Measurements from ENCODE around the gene TAS2R43. TPM values are rescaled to one million over a fixed set of nuclear protein-coding genes. Genes with fewer than 3 reads are reported as not detected.

The TAS2R43 gene
- total RNA-seq, 1 experiment from 2014 or later = 0.48 TPM

GRCh38 chr12:11106288-11106687 lies 14.2 kb upstream of the TAS2R43 start:
- WGBS (ENCODE audit: extremely low coverage, insufficient read length, low lambda C conversion rate) = no CpG with 5 or more reads among the region's 2 CpGs
- Histone ChIP-seq H3K79me2 (ENCODE audit: insufficient read depth, low read length) (no peaks in the 10 kb centered on the region; the same call in 1 of the 2 replicates), H3K23ac (ENCODE audit: insufficient read length, low read depth, low read length) (no peak overlapping the region), H4K8ac (replicated peaks; ENCODE audit: insufficient read length, low read depth, low read length) (no peak overlapping the region), H4K91ac (ENCODE audit: insufficient read length, low read depth, low read length) (no peak overlapping the region), H3K56ac (ENCODE audit: insufficient read length, low read depth, low read length) (no peak overlapping the region), H3K14ac (ENCODE audit: insufficient read depth, low read length) (no peak overlapping the region), H3K27me3 (ENCODE audit: insufficient read depth, low read length) (no peaks in the 10 kb centered on the region), H2BK12ac (ENCODE audit: insufficient read length, low read depth, low read length) (no peak overlapping the region), H3K4me1 (ENCODE audit: insufficient read depth, low read length) (no peaks in the 10 kb centered on the region), H3T11ph (ENCODE audit: low read length) (no peak overlapping the region), H2BK15ac (ENCODE audit: low read depth, low read length) (no peak overlapping the region), H3K9me3 (ENCODE audit: control insufficient read depth, low read depth, low read length) (no peaks in the 10 kb centered on the region), H2BK20ac (ENCODE audit: low read depth, low read length, poor library complexity, severe bottlenecking) (no peak overlapping the region), H2AK5ac (ENCODE audit: insufficient read length, low read length) (no peak overlapping the region), H3K18ac (ENCODE audit: insufficient read length, low read depth, low read length) (no peak overlapping the region), H3K4me2 (ENCODE audit: insufficient read depth, insufficient read length, low read length) (no peak overlapping the region), H3K4ac (ENCODE audit: low read depth, low read length) (no peak overlapping the region), H4K5ac (ENCODE audit: insufficient read length, low read depth, low read length) (no peak overlapping the region), H3K9ac (ENCODE audit: extremely low read depth, insufficient read length, low read length) (no peak overlapping the region), H4K20me1 (ENCODE audit: control insufficient read depth, insufficient read depth, insufficient read length) (no peaks in the 10 kb centered on the region), H3K27ac (ENCODE audit: insufficient read length, low read depth, low read length) (no peak overlapping the region), H2AFZ (ENCODE audit: low read length) (no peak overlapping the region), H3K23me2 (ENCODE audit: insufficient read length, low read depth, low read length, poor library complexity, severe bottlenecking) (no peaks in the 10 kb centered on the region), H2BK120ac (ENCODE audit: low read depth, low read length, poor library complexity, severe bottlenecking) (no peak overlapping the region), H3K79me1 (ENCODE audit: insufficient read depth, low read depth, low read length, poor library complexity, severe bottlenecking) (no peaks in the 10 kb centered on the region), H2BK5ac (ENCODE audit: insufficient read length, low read length) (no peak overlapping the region)
- Mint-ChIP-seq H3K27ac (no peak overlapping the region), H3K9me3 (peaks cover 12 to 26% of the 10 kb centered on the region in 2 experiments), H3K27me3 (ENCODE audit: low read depth) (no peaks in the 10 kb centered on the region), H3K4me3 (no peak overlapping the region), H3K4me1 (peaks cover 0 to 2% of the 10 kb centered on the region in 2 experiments; a peak in 2 of 4 replicates), H3K36me3 (ENCODE audit: insufficient read depth in 1 of 3, low read depth in 3 of 3) (peaks cover 57 to 70% (median 57%) of the 10 kb centered on the region in 3 experiments)
- no peak for TF ChIP-seq CTCF (conservative IDR thresholded peaks at IDR 0.05)
- DNase-seq = no peak
